OCI-LY3 (cell line): ENCODE data around the gene ELP2.

Experiments used
- H2AFZ ChIP-seq: fragments of 200-600, 300-600 bp; shearing (Covaris generic); 2 replicates; pipeline ENCODE4 v1.6.0; 2014; ENCODE audit warnings: antibody characterized with exemption, low read depth, low read length
- H3K27ac ChIP-seq: fragments of 200-600, 300-600 bp; sonication (generic); 2 replicates; pipeline ENCODE4 v1.5.1; 2014; ENCODE audit warnings: mild to moderate bottlenecking, low read length, moderate library complexity, mixed read lengths
- H3K27me3 ChIP-seq: fragments of 200-600, 300-600 bp; sonication (generic); 2 replicates; pipeline ENCODE4 v1.6.1; 2014; ENCODE audit warnings: low read depth, low read length, mixed read lengths
- H3K36me3 ChIP-seq: fragments of 200-600, 300-600 bp; sonication (generic); replicated peaks from 2 replicates; pipeline ENCODE3; 2014; ENCODE audit warnings: low read depth, low read length, mixed read lengths
- H3K4me1 ChIP-seq: fragments of 300-600, 200-600 bp; sonication (generic); 2 replicates; pipeline ENCODE4 v1.6.1; 2014; ENCODE audit warnings: low read length, mixed read lengths
- H3K4me2 ChIP-seq: fragments of 200-600, 300-600 bp; sonication (generic); 2 replicates; pipeline ENCODE4 v1.6.1; 2014; ENCODE audit warnings: low read length, mixed read lengths
- H3K4me3 ChIP-seq: fragments of 300-600, 200-600 bp; sonication (generic); 2 replicates; pipeline ENCODE4 v1.5.1; 2014; ENCODE audit warnings: antibody characterized with exemption, mild to moderate bottlenecking, low read length, moderate library complexity
- H3K79me2 ChIP-seq: fragments of 300-600, 200-600 bp; shearing (Covaris generic); 2 replicates; pipeline ENCODE4 v1.6.1; 2014; ENCODE audit warnings: mild to moderate bottlenecking, low read length, mixed read lengths
- H3K9ac ChIP-seq: fragments of 300-600, 200-600 bp; shearing (Covaris generic); 2 replicates; pipeline ENCODE4 v1.6.0; 2014; ENCODE audit warnings: mild to moderate bottlenecking, low read length, moderate library complexity
- H3K9me3 ChIP-seq: fragments of 200-600, 300-600 bp; shearing (Covaris generic); 2 replicates; pipeline ENCODE4 v1.6.1; 2014; ENCODE audit warnings: low read length, mixed read lengths; ENCODE audit not compliant: insufficient read depth
- H4K20me1 ChIP-seq: fragments of 200-600, 300-600 bp; sonication (generic); 2 replicates; pipeline ENCODE4 v1.6.1; 2016; ENCODE audit warnings: low read length, mixed read lengths; ENCODE audit not compliant: insufficient read depth
- EZH2phosphoT487 ChIP-seq: fragments of 200-600 bp; shearing (Covaris generic); IDR thresholded peaks from 2 replicates; pipeline ENCODE4 v1.6.1; 2018; ENCODE audit warnings: antibody characterized with exemption, mixed run types, low read depth
- TF ChIP-seq, protein P1 (sequence below): fragments of 200-600, 300-600 bp; sonication (generic); IDR thresholded peaks from 2 replicates; pipeline ENCODE4 v1.5.1; 2014; ENCODE audit warnings: antibody characterized with exemption, low read length, low read depth

Gene ELP2

GRCh38 chr18:36197511-36198166 is 67.9 kb downstream of the ELP2 start:
- Histone ChIP-seq H3K9me3 (no peaks in the 10 kb centered on the region), H3K36me3 (no peaks in the 10 kb centered on the region), H3K4me1 (no peaks in the 10 kb centered on the region), H3K27ac (no peak overlapping the region), H3K27me3 (no peaks in the 10 kb centered on the region), H4K20me1 (no peaks in the 10 kb centered on the region), H3K79me2 (no peaks in the 10 kb centered on the region), H3K9ac (no peak overlapping the region), H3K4me3 (no peak overlapping the region), H2AFZ (no peak overlapping the region), H3K4me2 (no peak overlapping the region)
- TF ChIP-seq EZH2phosphoT487 = no peak
- TF ChIP-seq, protein P1, sequence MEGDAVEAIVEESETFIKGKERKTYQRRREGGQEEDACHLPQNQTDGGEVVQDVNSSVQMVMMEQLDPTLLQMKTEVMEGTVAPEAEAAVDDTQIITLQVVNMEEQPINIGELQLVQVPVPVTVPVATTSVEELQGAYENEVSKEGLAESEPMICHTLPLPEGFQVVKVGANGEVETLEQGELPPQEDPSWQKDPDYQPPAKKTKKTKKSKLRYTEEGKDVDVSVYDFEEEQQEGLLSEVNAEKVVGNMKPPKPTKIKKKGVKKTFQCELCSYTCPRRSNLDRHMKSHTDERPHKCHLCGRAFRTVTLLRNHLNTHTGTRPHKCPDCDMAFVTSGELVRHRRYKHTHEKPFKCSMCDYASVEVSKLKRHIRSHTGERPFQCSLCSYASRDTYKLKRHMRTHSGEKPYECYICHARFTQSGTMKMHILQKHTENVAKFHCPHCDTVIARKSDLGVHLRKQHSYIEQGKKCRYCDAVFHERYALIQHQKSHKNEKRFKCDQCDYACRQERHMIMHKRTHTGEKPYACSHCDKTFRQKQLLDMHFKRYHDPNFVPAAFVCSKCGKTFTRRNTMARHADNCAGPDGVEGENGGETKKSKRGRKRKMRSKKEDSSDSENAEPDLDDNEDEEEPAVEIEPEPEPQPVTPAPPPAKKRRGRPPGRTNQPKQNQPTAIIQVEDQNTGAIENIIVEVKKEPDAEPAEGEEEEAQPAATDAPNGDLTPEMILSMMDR = no peak

- Histone ChIP-seq H4K20me1 (no peaks in the 10 kb centered on the region), H3K4me2 (no peak overlapping the region), H3K27me3 (no peaks in the 10 kb centered on the region), H3K79me2 (no peaks in the 10 kb centered on the region), H3K4me3 (no peak overlapping the region), H3K9me3 (no peaks in the 10 kb centered on the region), H3K9ac (no peak overlapping the region), H3K27ac (no peak overlapping the region), H2AFZ (no peak overlapping the region), H3K36me3 (no peaks in the 10 kb centered on the region), H3K4me1 (no peaks in the 10 kb centered on the region)
- TF ChIP-seq, protein P1 = no peak
- no peak for TF ChIP-seq EZH2phosphoT487
Measured at GRCh38 chr18:36199691-36200295, 70.1 kb downstream of the ELP2 start.

GRCh38 chr18:36200354-36200771 is 70.7 kb downstream of the ELP2 start:
- Histone ChIP-seq H3K9me3 (no peaks in the 10 kb centered on the region), H3K4me2 (no peak overlapping the region)

GRCh38 chr18:36201765-36202164 is 72.1 kb downstream of the ELP2 start:
- TF ChIP-seq, protein P1 = no peak
- TF ChIP-seq EZH2phosphoT487 = no peak
- no peaks in the 10 kb centered on the region for H3K4me1 ChIP-seq
- no peaks in the 10 kb centered on the region for H3K79me2 ChIP-seq
- no peak overlapping the region for H3K4me3 ChIP-seq
- no peak overlapping the region for H3K4me2 ChIP-seq
- no peaks in the 10 kb centered on the region for H4K20me1 ChIP-seq
- H3K9me3 ChIP-seq = no peaks in the 10 kb centered on the region
- no peaks in the 10 kb centered on the region for H3K36me3 ChIP-seq
- no peak overlapping the region for H2AFZ ChIP-seq
- no peak overlapping the region for H3K27ac ChIP-seq
- H3K9ac ChIP-seq = no peak overlapping the region
- no peaks in the 10 kb centered on the region for H3K27me3 ChIP-seq

More at GRCh38 chr18:36200354-36200771, 70.7 kb downstream of the ELP2 start:
- H3K9ac ChIP-seq = no peak overlapping the region
- no peaks in the 10 kb centered on the region for H4K20me1 ChIP-seq
- no peaks in the 10 kb centered on the region for H3K27me3 ChIP-seq
- no peaks in the 10 kb centered on the region for H3K79me2 ChIP-seq
- TF ChIP-seq EZH2phosphoT487 = no peak
- no peaks in the 10 kb centered on the region for H3K36me3 ChIP-seq
- no peak overlapping the region for H2AFZ ChIP-seq
- no peak overlapping the region for H3K27ac ChIP-seq
- no peak overlapping the region for H3K4me3 ChIP-seq
- no peaks in the 10 kb centered on the region for H3K4me1 ChIP-seq
